Liver (tissue), 3 donors: ENCODE results near the gene CRYBG2.
"Not testable (repeated sequence)": the region's sequence is repeated elsewhere in the genome, so short reads cannot be mapped to it uniquely, and the experiment has no call there.

Experiments used
- GABPA ChIP-seq, 2 donors: IDR thresholded peaks in 1 of 2; conservative IDR thresholded peaks in 1 of 2; 2 replicates each; pipeline ENCODE4 v1.6.1; 2016; ENCODE audit warnings: antibody characterized with exemption in 2 of 2, mild to moderate bottlenecking in 1 of 2, moderate library complexity in 1 of 2
- RAD21 ChIP-seq, 2 donors: IDR thresholded peaks; 2 replicates each; pipeline ENCODE4 v1.6.1; 2016; ENCODE audit warnings: antibody characterized with exemption in 2 of 2, mild to moderate bottlenecking in 2 of 2
- TF ChIP-seq, protein P1 (sequence below): fragments of 150-350 bp; IDR thresholded peaks from 2 replicates; pipeline ENCODE4 v1.5.1; 2017; ENCODE audit warnings: improper control_type of control experiment, low read depth, low read length; ENCODE audit not compliant: missing input control
- TF ChIP-seq, protein P2 (sequence below): IDR thresholded peaks from 2 replicates; pipeline ENCODE4 v1.6.1; 2016; ENCODE audit warnings: antibody characterized with exemption
- donor health status: healthy.
- donor health status: healthy.

DNA sequence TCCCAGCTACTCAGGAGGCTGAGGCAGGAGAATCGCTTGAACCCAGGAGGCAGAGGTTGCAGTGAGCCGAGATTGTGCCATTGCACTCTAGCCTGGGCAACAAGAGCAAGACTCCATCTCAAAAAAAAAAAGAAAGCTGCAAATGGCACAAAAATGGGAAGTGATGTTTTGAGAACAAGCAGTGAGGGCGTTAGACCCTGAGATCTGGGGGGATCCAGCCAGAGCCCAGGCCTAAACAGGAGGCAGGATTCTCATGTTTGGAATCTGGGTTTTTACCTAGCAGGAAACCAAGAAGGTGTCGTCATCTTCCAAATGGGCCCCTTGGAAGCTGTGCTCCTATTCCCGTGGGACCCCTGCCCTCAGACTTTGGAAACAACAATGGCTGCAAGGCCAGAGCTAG, 61.2 kb downstream of the CRYBG2 start:
- TF ChIP-seq, protein P1, sequence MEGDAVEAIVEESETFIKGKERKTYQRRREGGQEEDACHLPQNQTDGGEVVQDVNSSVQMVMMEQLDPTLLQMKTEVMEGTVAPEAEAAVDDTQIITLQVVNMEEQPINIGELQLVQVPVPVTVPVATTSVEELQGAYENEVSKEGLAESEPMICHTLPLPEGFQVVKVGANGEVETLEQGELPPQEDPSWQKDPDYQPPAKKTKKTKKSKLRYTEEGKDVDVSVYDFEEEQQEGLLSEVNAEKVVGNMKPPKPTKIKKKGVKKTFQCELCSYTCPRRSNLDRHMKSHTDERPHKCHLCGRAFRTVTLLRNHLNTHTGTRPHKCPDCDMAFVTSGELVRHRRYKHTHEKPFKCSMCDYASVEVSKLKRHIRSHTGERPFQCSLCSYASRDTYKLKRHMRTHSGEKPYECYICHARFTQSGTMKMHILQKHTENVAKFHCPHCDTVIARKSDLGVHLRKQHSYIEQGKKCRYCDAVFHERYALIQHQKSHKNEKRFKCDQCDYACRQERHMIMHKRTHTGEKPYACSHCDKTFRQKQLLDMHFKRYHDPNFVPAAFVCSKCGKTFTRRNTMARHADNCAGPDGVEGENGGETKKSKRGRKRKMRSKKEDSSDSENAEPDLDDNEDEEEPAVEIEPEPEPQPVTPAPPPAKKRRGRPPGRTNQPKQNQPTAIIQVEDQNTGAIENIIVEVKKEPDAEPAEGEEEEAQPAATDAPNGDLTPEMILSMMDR: not testable (repeated sequence)
- TF ChIP-seq, protein P2, sequence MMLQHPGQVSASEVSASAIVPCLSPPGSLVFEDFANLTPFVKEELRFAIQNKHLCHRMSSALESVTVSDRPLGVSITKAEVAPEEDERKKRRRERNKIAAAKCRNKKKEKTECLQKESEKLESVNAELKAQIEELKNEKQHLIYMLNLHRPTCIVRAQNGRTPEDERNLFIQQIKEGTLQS: not testable (repeated sequence)
- TF ChIP-seq RAD21 (IDR thresholded peaks at IDR 0.05); GABPA (IDR thresholded peaks at IDR 0.05 in 1 of 2, conservative IDR thresholded peaks at IDR 0.05 in 1 of 2): not testable (repeated sequence)
